Liver (tissue), 9 donors: ENCODE results near the gene HLCS. TPM values are rescaled to one million over a fixed set of nuclear protein-coding genes. Genes with fewer than 3 reads are reported as not detected.

Experiments used
- DNase-seq: peaks from one replicate; pipeline ENCODE4 v3.0.0-alpha.2; 2017; ENCODE audit warnings: low spot score
- H3K27ac ChIP-seq, 2 donors: one replicate each; pipeline ENCODE4 v1.7.0; 2013; ENCODE audit warnings: inconsistent platforms in 2 of 2, low read length in 2 of 2, control low read depth in 1 of 2, low read depth in 1 of 2, mild to moderate bottlenecking in 1 of 2
- H3K27me3 ChIP-seq, 4 donors: one replicate each; pipeline versions ENCODE4 v1.6.1 to v1.7.0; 2013; ENCODE audit warnings: low read length in 3 of 4, inconsistent platforms in 1 of 4, mild to moderate bottlenecking in 1 of 4, moderate library complexity in 1 of 4; ENCODE audit not compliant: control insufficient read depth in 4 of 4, insufficient read depth in 4 of 4
- H3K36me3 ChIP-seq, 4 donors: one replicate each; pipeline versions ENCODE4 v1.6.1 to v1.7.0; 2013; ENCODE audit warnings: low read length in 3 of 4, mild to moderate bottlenecking in 3 of 4, low read depth in 1 of 4, moderate library complexity in 1 of 4; ENCODE audit not compliant: control insufficient read depth in 4 of 4, insufficient read depth in 3 of 4
- H3K4me1 ChIP-seq, 4 donors: one replicate each; pipeline versions ENCODE4 v1.6.1 to v1.7.0; 2013; ENCODE audit warnings: low read length in 3 of 4, mild to moderate bottlenecking in 3 of 4, moderate library complexity in 1 of 4; ENCODE audit not compliant: control insufficient read depth in 4 of 4, insufficient read depth in 4 of 4
- H3K4me3 ChIP-seq, 3 donors: one replicate each; pipeline versions ENCODE4 v1.6.1 to v1.7.0; 2013; ENCODE audit warnings: low read length in 3 of 3, control low read depth in 1 of 3, low read depth in 1 of 3, mild to moderate bottlenecking in 1 of 3
- H3K9ac ChIP-seq, 2 donors: one replicate each; pipeline ENCODE4 v1.7.0; 2013; ENCODE audit warnings: low read length in 2 of 2, mild to moderate bottlenecking in 2 of 2, moderate library complexity in 2 of 2, control low read depth in 1 of 2, low read depth in 1 of 2
- H3K9me3 ChIP-seq, 4 donors: one replicate each; pipeline versions ENCODE4 v1.6.1 to v1.7.0; 2013; ENCODE audit warnings: low read length in 3 of 4; ENCODE audit not compliant: control insufficient read depth in 4 of 4
- EGR1 ChIP-seq, 2 donors: IDR thresholded peaks; 2 replicates each; pipeline ENCODE4 v1.6.1; 2016 to 2018; ENCODE audit warnings: antibody characterized with exemption in 2 of 2, low read depth in 2 of 2
- FOXA1 ChIP-seq: IDR thresholded peaks from 2 replicates; pipeline ENCODE4 v1.6.1; 2016; ENCODE audit warnings: antibody characterized with exemption
- FOXA2 ChIP-seq: IDR thresholded peaks from 2 replicates; pipeline ENCODE4 v1.6.1; 2016; ENCODE audit warnings: antibody characterized with exemption
- GABPA ChIP-seq, 2 donors: IDR thresholded peaks in 1 of 2; conservative IDR thresholded peaks in 1 of 2; 2 replicates each; pipeline ENCODE4 v1.6.1; 2016; ENCODE audit warnings: antibody characterized with exemption in 2 of 2, mild to moderate bottlenecking in 1 of 2, moderate library complexity in 1 of 2
- HNF4A ChIP-seq, 2 donors: conservative IDR thresholded peaks; 2 replicates each; pipeline ENCODE4 v1.6.1; 2016; ENCODE audit warnings: antibody characterized with exemption in 2 of 2, mild to moderate bottlenecking in 2 of 2
- HNF4G ChIP-seq: IDR thresholded peaks from 2 replicates; pipeline ENCODE4 v1.6.1; 2016; ENCODE audit warnings: antibody characterized with exemption
- JUND ChIP-seq, 2 donors: IDR thresholded peaks; 2 replicates each; pipeline ENCODE4 v1.6.1; 2016; ENCODE audit warnings: antibody characterized with exemption in 2 of 2
- NR2F2 ChIP-seq: IDR thresholded peaks from 2 replicates; pipeline ENCODE4 v1.6.1; 2016; ENCODE audit warnings: antibody characterized with exemption
- RAD21 ChIP-seq, 2 donors: IDR thresholded peaks; 2 replicates each; pipeline ENCODE4 v1.6.1; 2016; ENCODE audit warnings: antibody characterized with exemption in 2 of 2, mild to moderate bottlenecking in 2 of 2
- RXRA ChIP-seq, 2 donors: IDR thresholded peaks; 2 replicates each; pipeline ENCODE4 v1.6.1; 2017 to 2018; ENCODE audit warnings: antibody characterized with exemption in 2 of 2, mild to moderate bottlenecking in 1 of 2
- SP1 ChIP-seq: IDR thresholded peaks from 2 replicates; pipeline ENCODE4 v1.6.1; 2018; ENCODE audit warnings: antibody characterized with exemption, mild to moderate bottlenecking
- TAF1 ChIP-seq: conservative IDR thresholded peaks from 2 replicates; pipeline ENCODE4 v1.6.1; 2016; ENCODE audit warnings: antibody characterized with exemption, mild to moderate bottlenecking
- YY1 ChIP-seq: IDR thresholded peaks from 2 replicates; pipeline ENCODE4 v1.6.1; 2016; ENCODE audit warnings: antibody characterized with exemption, mild to moderate bottlenecking
- WGBS: extraction: QIAGEN DNeasy Blood & Tissue Kit; methylation state at CpG from one replicate; pipeline ENCODE4 v1.1.7; 2013; 5-methylcytosine and 5-hydroxymethylcytosine counted together
- polyA plus RNA-seq, 2 donors: library from polyadenylated mRNA; stranded (reverse) in 1 of 2; unstranded in 1 of 2; fragments of 200-250 nt in 1 of 2; fragments of >200 nt in 1 of 2; fragmentation: Nextera tagmentation in 1 of 2; extraction: Ambion mirVana in 1 of 2; gene quantifications; one replicate each; pipeline versions ENCODE4 v1.2.1 to v1.2.3, GENCODE V29; 2013 to 2015
- total RNA-seq, 2 donors: library from RNA; depleted of rRNA; stranded (reverse); fragments of >200 nt; gene quantifications; one replicate each; pipeline ENCODE4 v1.2.3, GENCODE V29; 2014
- TF ChIP-seq, protein P1 (sequence below): IDR thresholded peaks from 2 replicates; pipeline ENCODE4 v1.6.1; 2016; ENCODE audit warnings: antibody characterized with exemption
- TF ChIP-seq, protein P2 (sequence below): IDR thresholded peaks from 2 replicates; pipeline ENCODE4 v1.6.1; 2016; ENCODE audit warnings: antibody characterized with exemption, mild to moderate bottlenecking
- TF ChIP-seq, protein P3 (sequence below): IDR thresholded peaks from 2 replicates; pipeline ENCODE4 v1.6.1; 2016; ENCODE audit warnings: antibody characterized with exemption
- TF ChIP-seq, protein P4 (sequence below): IDR thresholded peaks from 2 replicates; pipeline ENCODE4 v1.6.1; 2016; ENCODE audit warnings: antibody characterized with exemption
- donor health status: healthy.
- donor health status: healthy.
- donor health status: healthy.
- donor health status: healthy.
- donor health status: healthy.

The HLCS gene
- total and polyA plus RNA-seq, 4 donors = 6.6 to 22.5 (median 8.3) TPM

DNA sequence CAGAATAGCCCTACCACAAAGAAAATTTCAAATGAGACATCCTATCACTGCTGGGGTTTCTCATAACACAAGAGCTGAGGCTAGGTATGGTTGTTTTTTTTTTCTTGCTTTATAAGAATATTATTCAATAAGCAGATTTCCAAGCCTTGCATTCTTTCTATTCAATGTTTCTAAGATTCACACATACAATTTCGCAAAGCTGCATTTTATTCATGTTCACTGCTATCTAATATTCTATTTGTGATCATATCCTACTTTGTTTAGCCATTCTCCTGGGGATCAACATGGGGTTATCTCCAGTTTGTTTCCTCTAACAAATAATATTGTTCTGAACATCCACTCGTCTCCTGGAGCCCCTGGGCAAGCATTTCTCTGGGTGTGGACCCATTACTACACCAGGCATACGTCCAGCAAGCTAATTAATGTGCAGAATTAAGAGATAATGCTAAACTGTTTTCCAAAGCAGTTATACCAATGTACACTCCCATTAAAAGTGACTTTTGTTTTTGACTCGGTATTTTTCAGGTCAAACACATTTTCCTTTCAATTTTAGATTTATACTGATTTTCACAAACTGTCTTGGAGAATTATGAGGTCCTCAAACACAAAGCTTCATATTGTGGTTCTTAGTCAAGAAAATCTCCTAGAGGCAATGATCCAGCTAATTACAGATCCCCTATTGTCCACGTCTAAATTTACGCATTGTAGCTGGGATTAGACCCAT, 15.7 kb upstream of the HLCS start:
- WGBS = 77% methylated on average over 6 of the region's 6 CpGs
- Histone ChIP-seq H3K4me3 (no peak overlapping the region), H3K9ac (no peak overlapping the region), H3K9me3 (no peaks in the 10 kb centered on the region), H3K27ac (no peak overlapping the region), H3K4me1 (peaks cover 0 to 14% (median 7%) of the 10 kb centered on the region in 4 donors), H3K27me3 (no peaks in the 10 kb centered on the region), H3K36me3 (peaks cover 0 to 2% (median 0%) of the 10 kb centered on the region in 4 donors)
- no peak for DNase-seq
- TF ChIP-seq FOXA2 (no peak), GABPA (IDR thresholded peaks at IDR 0.05 in 1 of 2, conservative IDR thresholded peaks at IDR 0.05 in 1 of 2) (no peak), SP1 (no peak), TAF1 (no peak), RAD21 (IDR thresholded peaks at IDR 0.05) (no peak), YY1 (no peak), EGR1 (IDR thresholded peaks at IDR 0.05; ENCODE audit: low read depth in 2 of 2) (no peak), HNF4G (no peak), NR2F2 (no peak), JUND (IDR thresholded peaks at IDR 0.05) (no peak), FOXA1 (no peak), RXRA (IDR thresholded peaks at IDR 0.05) (no peak), HNF4A (conservative IDR thresholded peaks at IDR 0.05) (no peak)
- TF ChIP-seq, protein P1, sequence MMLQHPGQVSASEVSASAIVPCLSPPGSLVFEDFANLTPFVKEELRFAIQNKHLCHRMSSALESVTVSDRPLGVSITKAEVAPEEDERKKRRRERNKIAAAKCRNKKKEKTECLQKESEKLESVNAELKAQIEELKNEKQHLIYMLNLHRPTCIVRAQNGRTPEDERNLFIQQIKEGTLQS = no peak
- TF ChIP-seq, protein P2, sequence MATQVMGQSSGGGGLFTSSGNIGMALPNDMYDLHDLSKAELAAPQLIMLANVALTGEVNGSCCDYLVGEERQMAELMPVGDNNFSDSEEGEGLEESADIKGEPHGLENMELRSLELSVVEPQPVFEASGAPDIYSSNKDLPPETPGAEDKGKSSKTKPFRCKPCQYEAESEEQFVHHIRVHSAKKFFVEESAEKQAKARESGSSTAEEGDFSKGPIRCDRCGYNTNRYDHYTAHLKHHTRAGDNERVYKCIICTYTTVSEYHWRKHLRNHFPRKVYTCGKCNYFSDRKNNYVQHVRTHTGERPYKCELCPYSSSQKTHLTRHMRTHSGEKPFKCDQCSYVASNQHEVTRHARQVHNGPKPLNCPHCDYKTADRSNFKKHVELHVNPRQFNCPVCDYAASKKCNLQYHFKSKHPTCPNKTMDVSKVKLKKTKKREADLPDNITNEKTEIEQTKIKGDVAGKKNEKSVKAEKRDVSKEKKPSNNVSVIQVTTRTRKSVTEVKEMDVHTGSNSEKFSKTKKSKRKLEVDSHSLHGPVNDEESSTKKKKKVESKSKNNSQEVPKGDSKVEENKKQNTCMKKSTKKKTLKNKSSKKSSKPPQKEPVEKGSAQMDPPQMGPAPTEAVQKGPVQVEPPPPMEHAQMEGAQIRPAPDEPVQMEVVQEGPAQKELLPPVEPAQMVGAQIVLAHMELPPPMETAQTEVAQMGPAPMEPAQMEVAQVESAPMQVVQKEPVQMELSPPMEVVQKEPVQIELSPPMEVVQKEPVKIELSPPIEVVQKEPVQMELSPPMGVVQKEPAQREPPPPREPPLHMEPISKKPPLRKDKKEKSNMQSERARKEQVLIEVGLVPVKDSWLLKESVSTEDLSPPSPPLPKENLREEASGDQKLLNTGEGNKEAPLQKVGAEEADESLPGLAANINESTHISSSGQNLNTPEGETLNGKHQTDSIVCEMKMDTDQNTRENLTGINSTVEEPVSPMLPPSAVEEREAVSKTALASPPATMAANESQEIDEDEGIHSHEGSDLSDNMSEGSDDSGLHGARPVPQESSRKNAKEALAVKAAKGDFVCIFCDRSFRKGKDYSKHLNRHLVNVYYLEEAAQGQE = no peak
- TF ChIP-seq, protein P3, sequence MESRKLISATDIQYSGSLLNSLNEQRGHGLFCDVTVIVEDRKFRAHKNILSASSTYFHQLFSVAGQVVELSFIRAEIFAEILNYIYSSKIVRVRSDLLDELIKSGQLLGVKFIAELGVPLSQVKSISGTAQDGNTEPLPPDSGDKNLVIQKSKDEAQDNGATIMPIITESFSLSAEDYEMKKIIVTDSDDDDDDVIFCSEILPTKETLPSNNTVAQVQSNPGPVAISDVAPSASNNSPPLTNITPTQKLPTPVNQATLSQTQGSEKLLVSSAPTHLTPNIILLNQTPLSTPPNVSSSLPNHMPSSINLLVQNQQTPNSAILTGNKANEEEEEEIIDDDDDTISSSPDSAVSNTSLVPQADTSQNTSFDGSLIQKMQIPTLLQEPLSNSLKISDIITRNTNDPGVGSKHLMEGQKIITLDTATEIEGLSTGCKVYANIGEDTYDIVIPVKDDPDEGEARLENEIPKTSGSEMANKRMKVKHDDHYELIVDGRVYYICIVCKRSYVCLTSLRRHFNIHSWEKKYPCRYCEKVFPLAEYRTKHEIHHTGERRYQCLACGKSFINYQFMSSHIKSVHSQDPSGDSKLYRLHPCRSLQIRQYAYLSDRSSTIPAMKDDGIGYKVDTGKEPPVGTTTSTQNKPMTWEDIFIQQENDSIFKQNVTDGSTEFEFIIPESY = no peak
- TF ChIP-seq, protein P4, sequence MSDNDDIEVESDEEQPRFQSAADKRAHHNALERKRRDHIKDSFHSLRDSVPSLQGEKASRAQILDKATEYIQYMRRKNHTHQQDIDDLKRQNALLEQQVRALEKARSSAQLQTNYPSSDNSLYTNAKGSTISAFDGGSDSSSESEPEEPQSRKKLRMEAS = no peak

DNA sequence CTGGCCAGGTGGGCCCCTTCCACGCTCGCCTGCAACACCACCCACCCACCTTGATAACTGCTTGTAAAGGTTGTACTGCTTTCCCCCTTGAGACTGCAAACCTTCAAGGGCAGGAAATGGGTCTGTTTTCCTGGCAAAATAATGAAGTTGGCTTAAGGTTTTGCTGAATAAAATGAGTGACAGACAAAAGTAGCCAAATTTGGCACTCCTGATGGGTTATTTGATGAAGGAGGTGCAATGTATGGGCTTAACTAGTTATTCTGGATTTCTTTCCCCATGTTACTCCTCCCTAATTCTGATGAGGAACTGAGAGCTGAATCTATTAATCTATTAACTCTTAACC, 14.6 kb upstream of the HLCS start:
- peaks cover 0 to 16% (median 7%) of the 10 kb centered on the region in 4 donors for H3K4me1 ChIP-seq
- no peaks in the 10 kb centered on the region for H3K27me3 ChIP-seq
- peak overlapping the region in 1 of 3 donors; percentile 45 for H3K4me3 ChIP-seq
- H3K9me3 ChIP-seq = no peaks in the 10 kb centered on the region
- H3K9ac ChIP-seq = no peak overlapping the region
- peaks cover 0 to 2% (median 0%) of the 10 kb centered on the region in 4 donors for H3K36me3 ChIP-seq
- H3K27ac ChIP-seq = no peak overlapping the region
- no peak for DNase-seq
- WGBS = 59% methylated on average over 2 of the region's 2 CpGs
- TF ChIP-seq SP1 = no peak
- no peak for TF ChIP-seq RXRA (IDR thresholded peaks at IDR 0.05)
- TF ChIP-seq, protein P3 = no peak
- no peak for TF ChIP-seq FOXA2
- TF ChIP-seq, protein P1 = no peak
- no peak for TF ChIP-seq NR2F2
- TF ChIP-seq HNF4A (conservative IDR thresholded peaks at IDR 0.05) = no peak
- no peak for TF ChIP-seq HNF4G
- TF ChIP-seq, protein P2 = no peak
- TF ChIP-seq JUND (IDR thresholded peaks at IDR 0.05) = no peak
- no peak for TF ChIP-seq EGR1 (IDR thresholded peaks at IDR 0.05; ENCODE audit: low read depth in 2 of 2)
- TF ChIP-seq YY1 = no peak
- TF ChIP-seq GABPA (IDR thresholded peaks at IDR 0.05 in 1 of 2, conservative IDR thresholded peaks at IDR 0.05 in 1 of 2) = no peak
